ENCODE results near the gene CPED1.

- TF ChIP-seq KDM1A (IDR thresholded peaks at IDR 0.05; ENCODE audit: borderline replicate concordance): no peak
- no peak for TF ChIP-seq NR2C2 (IDR thresholded peaks at IDR 0.05; ENCODE audit: borderline replicate concordance, control insufficient read depth, insufficient read length, low read depth)
- TF ChIP-seq ZSCAN29 (IDR thresholded peaks at IDR 0.05): no peak
- no peak for TF ChIP-seq TCF7 (IDR thresholded peaks at IDR 0.05; ENCODE audit: borderline replicate concordance)
- TF ChIP-seq CTCF (IDR thresholded peaks at IDR 0.05 in 2 of 3, conservative IDR thresholded peaks at IDR 0.05 in 1 of 3; ENCODE audit: control insufficient read depth in 2 of 3, extremely low read depth in 1 of 3, insufficient read depth in 1 of 3, low read depth in 3 of 3, low read length in 3 of 3): no peak
- TF ChIP-seq EED (IDR thresholded peaks at IDR 0.05; ENCODE audit: low read depth): no peak
- no peak for TF ChIP-seq BHLHE40 (IDR thresholded peaks at IDR 0.05; ENCODE audit: borderline replicate concordance in 1 of 2, low read depth in 2 of 2, low read length in 1 of 2)
- TF ChIP-seq TCF12 (IDR thresholded peaks at IDR 0.05; ENCODE audit: low read depth, low read length): no peak
- TF ChIP-seq TBL1XR1 (IDR thresholded peaks at IDR 0.05; ENCODE audit: low read depth, low read length): no peak
- TF ChIP-seq POLR2AphosphoS2 (IDR thresholded peaks at IDR 0.05; ENCODE audit: low read depth, low read length): no peak
- TF ChIP-seq POLR2A (IDR thresholded peaks at IDR 0.05; ENCODE audit: low read depth, low read length): no peak
These were observed 198.7 kb downstream of the CPED1 start for GRCh38 chr7:121187222-121187621.
